RWPE2 (cell line): ENCODE data around the gene GRK5.

Experiments
- ATAC-seq: fragments of 200-7000 bp; cut with Tn5 transposase; 3 replicates; pipeline ENCODE4 v1.9.1; 2021; ENCODE audit warnings: low read depth
- DNase-seq: peaks from one replicate; pipeline ENCODE4 v3.0.0-alpha.2; 2020; ENCODE audit warnings: low spot score
- H3K27ac ChIP-seq: fragments of 450-650 bp; 2 replicates; pipeline ENCODE4 v1.5.1; 2017; ENCODE audit warnings: mild to moderate bottlenecking; ENCODE audit not compliant: poor library complexity, severe bottlenecking
- H3K27me3 ChIP-seq: fragments of 250-450 bp; sonication (Bioruptor Pico); 2 replicates; pipeline ENCODE4 v1.5.1; 2021; ENCODE audit warnings: mild to moderate bottlenecking, moderate library complexity; ENCODE audit not compliant: insufficient read depth, poor library complexity, severe bottlenecking
- H3K36me3 ChIP-seq: fragments of 250-450 bp; sonication (Bioruptor Pico); 2 replicates; pipeline ENCODE4 v1.5.1; 2020; ENCODE audit warnings: low read depth, mild to moderate bottlenecking, moderate library complexity
- H3K4me1 ChIP-seq: fragments of 250-450 bp; sonication (Bioruptor Pico); 2 replicates; pipeline ENCODE4 v1.5.1; 2021; ENCODE audit warnings: mild to moderate bottlenecking, moderate library complexity; ENCODE audit not compliant: insufficient read depth, poor library complexity, severe bottlenecking
- H3K4me3 ChIP-seq: fragments of 250-450 bp; sonication (Bioruptor Pico); 2 replicates; pipeline ENCODE4 v1.5.1; 2021; ENCODE audit warnings: mild to moderate bottlenecking, moderate library complexity; ENCODE audit not compliant: severe bottlenecking
- H3K9me3 ChIP-seq: fragments of 250-450 bp; sonication (Bioruptor Pico); 2 replicates; pipeline ENCODE4 v1.5.1; 2021; ENCODE audit warnings: mild to moderate bottlenecking, moderate library complexity; ENCODE audit not compliant: severe bottlenecking
- CTCF ChIP-seq: fragments of 450-650 bp; IDR thresholded peaks from one replicate; pipeline ENCODE4 v1.5.1; 2017; ENCODE audit warnings: mild to moderate bottlenecking, moderate library complexity; ENCODE audit not compliant: poor library complexity, severe bottlenecking

GRK5 gene

GRCh38 chr10:119346095-119346832, 138.9 kb downstream of the GRK5 start:
- H3K27ac ChIP-seq = no peak overlapping the region
- ATAC-seq (no peak), DNase-seq (no peak)
- no peaks in the 10 kb centered on the region for H3K9me3 ChIP-seq
- H3K27me3 ChIP-seq = no peaks in the 10 kb centered on the region
- TF ChIP-seq CTCF = no peak
- H3K36me3 ChIP-seq = no peaks in the 10 kb centered on the region
- H3K4me3 ChIP-seq = no peak overlapping the region
- no peaks in the 10 kb centered on the region for H3K4me1 ChIP-seq

- DNase-seq = no peak
- no peak for TF ChIP-seq CTCF
- no peak for ATAC-seq
- Histone ChIP-seq H3K27me3 (no peaks in the 10 kb centered on the region), H3K4me1 (no peaks in the 10 kb centered on the region), H3K4me3 (no peak overlapping the region), H3K36me3 (no peaks in the 10 kb centered on the region), H3K27ac (no peak overlapping the region), H3K9me3 (no peaks in the 10 kb centered on the region)
These were observed 140.0 kb downstream of the GRK5 start for GRCh38 chr10:119347181-119347974.

GRCh38 chr10:119348106-119348505, 140.7 kb downstream of the GRK5 start:
- H3K27me3 ChIP-seq = no peaks in the 10 kb centered on the region
- TF ChIP-seq CTCF = no peak
- no peaks in the 10 kb centered on the region for H3K9me3 ChIP-seq
- ATAC-seq (no peak), DNase-seq (no peak)
- no peaks in the 10 kb centered on the region for H3K4me1 ChIP-seq
- no peak overlapping the region for H3K4me3 ChIP-seq
- H3K27ac ChIP-seq = no peak overlapping the region
- H3K36me3 ChIP-seq = no peaks in the 10 kb centered on the region

- H3K4me1 ChIP-seq = no peaks in the 10 kb centered on the region
- H3K27ac ChIP-seq = no peak overlapping the region
- H3K9me3 ChIP-seq = no peaks in the 10 kb centered on the region
- TF ChIP-seq CTCF = no peak
- no peaks in the 10 kb centered on the region for H3K36me3 ChIP-seq
- no peak for ATAC-seq
- no peak overlapping the region for H3K4me3 ChIP-seq
- no peak for DNase-seq
- H3K27me3 ChIP-seq = no peaks in the 10 kb centered on the region
These were observed 141.3 kb downstream of the GRK5 start for GRCh38 chr10:119348516-119349240.
